ENCODE results near the gene DNAH11.

DNA sequence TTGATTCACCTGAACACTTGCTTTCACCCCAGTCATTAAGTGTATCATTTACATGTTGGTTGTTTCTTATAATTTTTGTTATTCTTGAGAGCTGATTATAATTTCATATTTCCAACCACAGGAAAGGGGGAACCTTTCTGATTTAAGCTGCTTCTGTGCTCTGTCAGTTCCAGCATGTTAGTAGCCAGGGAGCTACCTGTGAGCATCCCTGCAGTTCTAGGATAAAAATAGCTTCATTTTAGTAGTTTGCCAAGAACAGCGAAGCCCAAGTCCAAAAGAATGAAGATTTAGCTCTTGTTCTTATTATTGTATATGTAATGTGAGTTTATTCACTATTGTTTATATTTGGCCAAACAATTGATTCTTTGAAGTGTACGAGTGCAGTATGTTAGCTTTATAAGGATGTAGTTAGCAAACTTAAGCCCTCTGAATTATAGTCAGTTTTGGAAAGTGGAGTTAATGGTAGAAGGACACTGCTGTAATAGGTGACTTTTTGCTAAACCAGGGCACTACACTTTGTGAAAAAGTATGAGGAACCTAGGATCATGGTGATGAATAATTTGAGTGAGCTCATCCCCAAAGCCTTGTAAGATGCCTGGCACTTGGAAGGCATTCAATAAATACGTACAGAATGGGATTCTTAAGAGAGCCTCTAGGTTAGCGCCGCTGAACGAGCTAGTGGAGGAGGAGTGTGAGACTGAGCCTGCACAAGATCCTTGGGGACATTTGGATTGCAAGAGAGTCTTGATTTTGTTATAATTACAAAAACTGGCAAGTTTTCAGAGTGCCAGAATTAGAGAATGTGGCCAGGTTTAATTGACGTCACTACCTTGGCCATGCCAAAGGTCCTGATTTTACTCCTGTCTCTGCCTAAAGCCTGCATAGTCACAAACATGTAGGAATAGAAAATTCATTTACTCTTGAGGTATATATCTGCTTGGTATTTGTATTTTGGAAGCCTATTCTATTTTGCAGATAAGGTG, 29.8 kb downstream of the DNAH11 start:
- TF ChIP-seq MXI1 (conservative IDR thresholded peaks at IDR 0.05; ENCODE audit: poor library complexity, severe bottlenecking) (no peak), TAF1 (IDR thresholded peaks at IDR 0.05; ENCODE audit: low read depth) (no peak), CTCF (IDR thresholded peaks at IDR 0.05; ENCODE audit: poor library complexity, severe bottlenecking) (no peak)

Data from neural cell (in vitro differentiated cells).